A549 (cell line): ENCODE data around the gene CD8A. TPM values are rescaled to one million over a fixed set of nuclear protein-coding genes. Genes with fewer than 3 reads are reported as not detected.

Source experiments
- ATAC-seq, 2 experiments: fragments of 200-7000 bp in 1 of 2; fragments of >200 bp in 1 of 2; cut with Nextera tagmentation in 1 of 2; cut with Tn5 transposase in 1 of 2; 3 replicates each; pipeline versions ENCODE4 v1.8.0 to v1.9.1; 2018 to 2020; ENCODE audit warnings: mild to moderate bottlenecking in 1 of 2, moderate library complexity in 1 of 2
- CTCF ChIA-PET: fragments of 300-600 bp; sonication (Branson Sonifier 250); formaldehyde crosslinking; extraction: SDS; loops from one replicate; lab custom pipeline; 2021; ENCODE audit warnings: antibody characterized with exemption, inconsistent platforms; lab: Yijun Ruan, JAX
- POLR2A ChIA-PET: fragments of 350-600 bp; formaldehyde crosslinking; extraction: SDS; loops from one replicate; lab custom pipeline; 2021; ENCODE audit warnings: antibody characterized with exemption, inconsistent platforms; lab: Yijun Ruan, JAX
- DNase-seq, 2 experiments: peaks; one replicate each; pipeline versions ENCODE4 v3.0.0 to v3.0.0-alpha.2; 2011 to 2016; ENCODE audit warnings: low read depth in 1 of 2, low spot score in 1 of 2
- FAIRE-seq: peaks from 2 replicates; lab custom pipeline; 2011; peaks lifted over from hg19 to GRCh38; lab: Jason Lieb, UNC
- H3K27ac ChIP-seq, 2 experiments: fragments of >200 bp; sonication (Bioruptor Twin); formaldehyde crosslinking; 3 replicates each; pipeline ENCODE4 v1.5.1; 2016 to 2017
- H3K4me1 ChIP-seq: fragments of >200 bp; sonication (Bioruptor Twin); formaldehyde crosslinking; 3 replicates; pipeline ENCODE4 v1.6.1; 2016
- H3K4me2 ChIP-seq: fragments of >200 bp; sonication (Bioruptor Twin); formaldehyde crosslinking; 3 replicates; pipeline ENCODE4 v1.6.1; 2016
- H3K4me3 ChIP-seq: fragments of >200 bp; sonication (Bioruptor Twin); formaldehyde crosslinking; 3 replicates; pipeline ENCODE4 v1.5.1; 2016
- H3K9me3 ChIP-seq: fragments of >200 bp; sonication (Bioruptor Twin); formaldehyde crosslinking; 3 replicates; pipeline ENCODE4 v1.6.1; 2016
- CEBPB ChIP-seq, 2 experiments: fragments of >200 bp in 1 of 2; sonication (Bioruptor Twin) in 1 of 2; formaldehyde crosslinking in 1 of 2; IDR thresholded peaks; 2 replicates each; pipeline ENCODE4 v1.6.1; 2012 to 2016
- CHD2 ChIP-seq: fragments of 150-350 bp; IDR thresholded peaks from 2 replicates; pipeline ENCODE4 v1.6.1; 2014; ENCODE audit warnings: low read length; ENCODE audit not compliant: partially characterized antibody
- EHF ChIP-seq: fragments of 250-450 bp; sonication (Bioruptor Pico); IDR thresholded peaks from 2 replicates; pipeline ENCODE4 v1.5.0; 2020; ENCODE audit warnings: mild to moderate bottlenecking
- EHMT2 ChIP-seq: fragments of 200-600 bp; sonication (generic); IDR thresholded peaks from 2 replicates; pipeline ENCODE4 v1.6.1; 2016; ENCODE audit warnings: antibody characterized with exemption, low read depth, mild to moderate bottlenecking, moderate library complexity
- EP300 ChIP-seq, 2 experiments: fragments of >200 bp; sonication (Bioruptor Twin); formaldehyde crosslinking; IDR thresholded peaks; 2 replicates in 1 of 2; 3 replicates in 1 of 2; pipeline ENCODE4 v1.6.1; 2016 to 2017
- FOSB ChIP-seq: fragments of 250-450 bp; sonication (Bioruptor Pico); IDR thresholded peaks from 2 replicates; pipeline ENCODE4 v1.5.0; 2020; ENCODE audit warnings: mild to moderate bottlenecking, moderate library complexity
- FOSL2 ChIP-seq, 2 experiments: fragments of 450-650 bp in 1 of 2; fragments of >200 bp in 1 of 2; sonication (Bioruptor Twin) in 1 of 2; formaldehyde crosslinking; IDR thresholded peaks; 2 replicates each; pipeline versions ENCODE4 v1.5.0 to v1.6.1; 2016 to 2020; ENCODE audit warnings: mild to moderate bottlenecking in 1 of 2, moderate library complexity in 1 of 2
- HDAC2 ChIP-seq: fragments of 200-600 bp; sonication (generic); IDR thresholded peaks from 2 replicates; pipeline ENCODE4 v1.6.1; 2016
- HEYL ChIP-seq: fragments of 250-450 bp; sonication (Bioruptor Pico); IDR thresholded peaks from 2 replicates; pipeline ENCODE4 v1.8.0; 2021; ENCODE audit warnings: mild to moderate bottlenecking, moderate library complexity
- HOXB13 ChIP-seq: fragments of 250-450 bp; sonication (Bioruptor Pico); IDR thresholded peaks from 2 replicates; pipeline ENCODE4 v1.5.0; 2020; ENCODE audit warnings: low read depth, mild to moderate bottlenecking, moderate library complexity
- HOXB5 ChIP-seq: fragments of 250-450 bp; sonication (Bioruptor Pico); IDR thresholded peaks from 2 replicates; pipeline ENCODE4 v1.5.0; 2020; ENCODE audit warnings: mild to moderate bottlenecking, moderate library complexity
- JUNB ChIP-seq: fragments of >200 bp; sonication (Bioruptor Twin); formaldehyde crosslinking; IDR thresholded peaks from 2 replicates; pipeline ENCODE4 v1.6.1; 2016
- KDM1A ChIP-seq: fragments of 200-600 bp; sonication (generic); IDR thresholded peaks from 2 replicates; pipeline ENCODE4 v1.6.1; 2016; ENCODE audit warnings: low read depth, mild to moderate bottlenecking
- MYC ChIP-seq: IDR thresholded peaks from 2 replicates; pipeline ENCODE4 v1.6.1; 2012; ENCODE audit warnings: mild to moderate bottlenecking, inconsistent platforms, low read length, improper control_type of control experiment, borderline replicate concordance
- POLR2A ChIP-seq: IDR thresholded peaks from 2 replicates; pipeline ENCODE4 v1.6.1; 2012; ENCODE audit warnings: mild to moderate bottlenecking, low read length
- POLR2AphosphoS2 ChIP-seq: conservative IDR thresholded peaks from 2 replicates; pipeline ENCODE4 v1.6.1; 2012; ENCODE audit warnings: low read length, improper control_type of control experiment, inconsistent platforms
- RFX5 ChIP-seq: fragments of 450-650 bp; IDR thresholded peaks from 2 replicates; pipeline ENCODE4 v1.7.1; 2014; ENCODE audit warnings: antibody characterized with exemption, mild to moderate bottlenecking, moderate library complexity
- RNF2 ChIP-seq: fragments of 200-600 bp; sonication (generic); IDR thresholded peaks from 2 replicates; pipeline ENCODE4 v1.6.1; 2016; ENCODE audit warnings: low read depth, mild to moderate bottlenecking, antibody characterized with exemption, moderate library complexity, borderline replicate concordance
- TFCP2L1 ChIP-seq: fragments of 250-450 bp; sonication (Bioruptor Pico); IDR thresholded peaks from 2 replicates; pipeline ENCODE4 v1.5.0; 2021; ENCODE audit warnings: mild to moderate bottlenecking
- TP53 ChIP-seq: fragments of 250-450 bp; sonication (Bioruptor Pico); IDR thresholded peaks from 2 replicates; pipeline ENCODE4 v1.5.0; 2021; ENCODE audit warnings: mild to moderate bottlenecking, moderate library complexity
- ZC3H11A ChIP-seq: fragments of 450-650 bp; IDR thresholded peaks from 2 replicates; pipeline ENCODE4 v1.6.1; 2014; ENCODE audit warnings: antibody characterized with exemption, mild to moderate bottlenecking
- ZSCAN20 ChIP-seq: fragments of 250-450 bp; sonication (Bioruptor Pico); IDR thresholded peaks from 2 replicates; pipeline ENCODE4 v1.8.0; 2022; ENCODE audit warnings: mild to moderate bottlenecking, moderate library complexity
- WGBS: methylation state at CpG from one replicate; pipeline ENCODE4 v1.1.6; 2017; ENCODE audit errors: missing lambda C conversion rate; 5-methylcytosine and 5-hydroxymethylcytosine counted together
- polyA plus RNA-seq, 4 experiments: library from polyadenylated mRNA; depleted of rRNA in 3 of 4; stranded (reverse); fragments of >200 nt; fragmentation: RNase III in 1 of 4; extraction: RNeasy Plus Mini Kit Qiagen cat#74134 plus additional on column Dnase treatment in 1 of 4; gene quantifications; 2 replicates in 3 of 4; 3 replicates in 1 of 4; pipeline ENCODE4 v1.2.3, GENCODE V29; 2011 to 2017
- TF ChIP-seq, protein P1 (sequence below): IDR thresholded peaks from 2 replicates; pipeline ENCODE4 v1.6.1; 2012; ENCODE audit warnings: low read depth, borderline replicate concordance
- TF ChIP-seq, protein P2 (sequence below): fragments of 150-350 bp; IDR thresholded peaks from 2 replicates; pipeline ENCODE4 v1.6.1; 2014; ENCODE audit warnings: low read depth, mild to moderate bottlenecking, low read length
- TF ChIP-seq, protein P3 (sequence below): fragments of 450-650 bp; IDR thresholded peaks from 2 replicates; pipeline ENCODE4 v1.6.1; 2014; ENCODE audit warnings: antibody characterized with exemption
- TF ChIP-seq, protein P4 (sequence below): fragments of >200 bp; sonication (Bioruptor Twin); formaldehyde crosslinking; IDR thresholded peaks from 3 replicates; pipeline ENCODE4 v1.5.1; 2016

The CD8A gene
- polyA plus RNA-seq, 2 of the 4 experiments (the other 2 are of a cell fraction) = 0.10 to 0.40 TPM

DNA sequence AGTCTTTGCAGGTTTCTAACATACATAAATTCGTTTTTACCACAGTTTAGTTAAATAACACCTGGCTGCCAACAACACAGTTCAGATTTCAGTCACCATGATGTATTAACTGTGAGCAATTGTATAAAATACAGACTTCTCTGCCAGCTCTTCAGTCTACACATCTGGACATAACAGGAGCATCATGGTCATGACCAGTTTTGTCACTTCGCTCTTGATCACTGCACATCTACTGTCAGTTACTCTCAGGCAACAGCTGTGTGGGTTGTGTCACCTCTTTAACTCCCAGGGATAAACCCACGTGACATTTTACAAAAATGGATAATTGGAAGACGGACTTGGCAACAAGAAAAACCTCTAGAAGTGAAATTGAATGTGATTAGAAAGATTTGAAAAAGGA, 30.3 kb downstream of the CD8A start:
- POLR2A ChIA-PET = no interaction called here
- no peaks in the 10 kb centered on the region for H3K4me1 ChIP-seq
- 75% methylated on average over 4 of the region's 4 CpGs for WGBS
- no peak for DNase-seq
- no peak overlapping the region for H3K27ac ChIP-seq
- H3K4me3 ChIP-seq = no peak overlapping the region
- no peak for ATAC-seq
- H3K9me3 ChIP-seq = no peaks in the 10 kb centered on the region
- TF ChIP-seq EHF (CRISPR knock-in tag) (no peak), JUNB (no peak), FOSL2 (IDR thresholded peaks at IDR 0.05) (no peak), FOSL2 (CRISPR knock-in tag; IDR thresholded peaks at IDR 0.05) (no peak), TFCP2L1 (CRISPR knock-in tag) (no peak), RNF2 (no peak)
- no peak for FAIRE-seq
- CTCF ChIA-PET = no interaction called here
- no peak overlapping the region for H3K4me2 ChIP-seq

DNA sequence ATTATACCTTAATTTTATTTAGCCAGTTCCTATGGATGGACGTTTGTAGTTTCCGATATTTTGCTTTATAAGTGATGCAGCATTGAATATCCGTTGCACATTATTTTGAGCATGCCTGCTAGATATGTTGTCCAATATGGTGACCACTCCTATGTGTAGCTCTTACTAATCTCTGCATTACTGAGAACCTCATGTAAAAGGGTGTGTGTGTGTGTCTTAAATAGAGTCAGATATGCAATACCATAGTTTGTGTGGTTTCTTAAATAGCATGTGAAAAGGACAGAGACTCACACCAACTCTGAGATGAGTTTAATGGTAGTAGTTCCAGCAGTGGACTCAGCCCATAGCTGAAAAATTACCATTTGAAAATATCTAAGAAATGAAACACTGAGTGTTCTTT, 32.3 kb downstream of the CD8A start:
- no peaks in the 10 kb centered on the region for H3K4me1 ChIP-seq
- CTCF ChIA-PET = no interaction called here
- POLR2A ChIA-PET = no interaction called here
- no peak overlapping the region for H3K4me2 ChIP-seq
- ATAC-seq (no peak), DNase-seq (no peak), FAIRE-seq (peak; percentile 28)
- no peak overlapping the region for H3K4me3 ChIP-seq
- H3K9me3 ChIP-seq = no peaks in the 10 kb centered on the region
- 96% methylated on average over 3 of the region's 3 CpGs for WGBS
- no peak overlapping the region for H3K27ac ChIP-seq
- TF ChIP-seq, protein P1, sequence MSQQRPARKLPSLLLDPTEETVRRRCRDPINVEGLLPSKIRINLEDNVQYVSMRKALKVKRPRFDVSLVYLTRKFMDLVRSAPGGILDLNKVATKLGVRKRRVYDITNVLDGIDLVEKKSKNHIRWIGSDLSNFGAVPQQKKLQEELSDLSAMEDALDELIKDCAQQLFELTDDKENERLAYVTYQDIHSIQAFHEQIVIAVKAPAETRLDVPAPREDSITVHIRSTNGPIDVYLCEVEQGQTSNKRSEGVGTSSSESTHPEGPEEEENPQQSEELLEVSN = no peak
- TF ChIP-seq HEYL (CRISPR knock-in tag) (no peak), HDAC2 (no peak), CHD2 (no peak), POLR2A (no peak), TP53 (CRISPR knock-in tag) (no peak), RFX5 (no peak), HOXB5 (no peak), EP300 (IDR thresholded peaks at IDR 0.05) (no peak), RNF2 (no peak), FOSB (CRISPR knock-in tag) (no peak), ZSCAN20 (CRISPR knock-in tag) (no peak), CEBPB (IDR thresholded peaks at IDR 0.05) (no peak), EHMT2 (no peak), POLR2AphosphoS2 (no peak)
- TF ChIP-seq, protein P2, sequence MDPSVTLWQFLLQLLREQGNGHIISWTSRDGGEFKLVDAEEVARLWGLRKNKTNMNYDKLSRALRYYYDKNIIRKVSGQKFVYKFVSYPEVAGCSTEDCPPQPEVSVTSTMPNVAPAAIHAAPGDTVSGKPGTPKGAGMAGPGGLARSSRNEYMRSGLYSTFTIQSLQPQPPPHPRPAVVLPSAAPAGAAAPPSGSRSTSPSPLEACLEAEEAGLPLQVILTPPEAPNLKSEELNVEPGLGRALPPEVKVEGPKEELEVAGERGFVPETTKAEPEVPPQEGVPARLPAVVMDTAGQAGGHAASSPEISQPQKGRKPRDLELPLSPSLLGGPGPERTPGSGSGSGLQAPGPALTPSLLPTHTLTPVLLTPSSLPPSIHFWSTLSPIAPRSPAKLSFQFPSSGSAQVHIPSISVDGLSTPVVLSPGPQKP = no peak
- TF ChIP-seq, protein P3, sequence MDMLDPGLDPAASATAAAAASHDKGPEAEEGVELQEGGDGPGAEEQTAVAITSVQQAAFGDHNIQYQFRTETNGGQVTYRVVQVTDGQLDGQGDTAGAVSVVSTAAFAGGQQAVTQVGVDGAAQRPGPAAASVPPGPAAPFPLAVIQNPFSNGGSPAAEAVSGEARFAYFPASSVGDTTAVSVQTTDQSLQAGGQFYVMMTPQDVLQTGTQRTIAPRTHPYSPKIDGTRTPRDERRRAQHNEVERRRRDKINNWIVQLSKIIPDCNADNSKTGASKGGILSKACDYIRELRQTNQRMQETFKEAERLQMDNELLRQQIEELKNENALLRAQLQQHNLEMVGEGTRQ = no peak

DNA sequence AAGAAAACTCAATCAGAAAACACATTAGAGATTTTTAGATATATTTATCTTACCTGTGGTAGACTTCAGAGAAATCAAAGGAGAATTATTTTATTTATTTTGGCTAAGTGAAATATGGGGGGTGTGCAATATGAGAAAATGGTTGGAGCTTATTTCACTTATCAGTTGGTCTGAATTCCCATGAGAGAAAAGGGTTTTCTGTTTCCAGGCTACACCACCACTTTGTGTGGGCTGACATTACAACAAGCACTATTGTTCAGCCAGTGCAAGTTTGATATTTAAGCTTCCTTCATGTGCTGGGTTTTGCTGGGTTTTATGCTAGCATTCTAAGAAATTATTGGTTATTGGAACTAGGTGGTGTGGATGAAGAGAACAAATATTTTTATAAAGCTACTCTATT, 37.1 kb downstream of the CD8A start:
- ATAC-seq = no peak
- FAIRE-seq = no peak
- Histone ChIP-seq H3K4me3 (no peak overlapping the region), H3K27ac (no peak overlapping the region), H3K4me1 (no peaks in the 10 kb centered on the region), H3K9me3 (peaks cover 27% of the 10 kb centered on the region), H3K4me2 (no peak overlapping the region)
- CTCF ChIA-PET = interaction anchor here (0.9 to 5.4 kb wide), 3 partner anchors 8 to 50 kb away, joined by 3 to 36 read pairs (median 3); no protein-coding TSS in a partner anchor
- no peak for DNase-seq
- POLR2A ChIA-PET = no interaction called here
- TF ChIP-seq ZC3H11A = no peak
- TF ChIP-seq, protein P4, sequence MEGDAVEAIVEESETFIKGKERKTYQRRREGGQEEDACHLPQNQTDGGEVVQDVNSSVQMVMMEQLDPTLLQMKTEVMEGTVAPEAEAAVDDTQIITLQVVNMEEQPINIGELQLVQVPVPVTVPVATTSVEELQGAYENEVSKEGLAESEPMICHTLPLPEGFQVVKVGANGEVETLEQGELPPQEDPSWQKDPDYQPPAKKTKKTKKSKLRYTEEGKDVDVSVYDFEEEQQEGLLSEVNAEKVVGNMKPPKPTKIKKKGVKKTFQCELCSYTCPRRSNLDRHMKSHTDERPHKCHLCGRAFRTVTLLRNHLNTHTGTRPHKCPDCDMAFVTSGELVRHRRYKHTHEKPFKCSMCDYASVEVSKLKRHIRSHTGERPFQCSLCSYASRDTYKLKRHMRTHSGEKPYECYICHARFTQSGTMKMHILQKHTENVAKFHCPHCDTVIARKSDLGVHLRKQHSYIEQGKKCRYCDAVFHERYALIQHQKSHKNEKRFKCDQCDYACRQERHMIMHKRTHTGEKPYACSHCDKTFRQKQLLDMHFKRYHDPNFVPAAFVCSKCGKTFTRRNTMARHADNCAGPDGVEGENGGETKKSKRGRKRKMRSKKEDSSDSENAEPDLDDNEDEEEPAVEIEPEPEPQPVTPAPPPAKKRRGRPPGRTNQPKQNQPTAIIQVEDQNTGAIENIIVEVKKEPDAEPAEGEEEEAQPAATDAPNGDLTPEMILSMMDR = no peak
- no peak for TF ChIP-seq HEYL (CRISPR knock-in tag)
- TF ChIP-seq HOXB5 = no peak
- TF ChIP-seq ZSCAN20 (CRISPR knock-in tag) = no peak
- no peak for TF ChIP-seq KDM1A
- no peak for TF ChIP-seq CHD2
- TF ChIP-seq MYC = no peak
- no peak for TF ChIP-seq HOXB13 (CRISPR knock-in tag)
- TF ChIP-seq TP53 (CRISPR knock-in tag) = no peak
- TF ChIP-seq, protein P1 = no peak
